GM12872 (cell line): ENCODE data around the gene NKAPL.

Source experiments
- TF ChIP-seq, protein P1 (sequence below): IDR thresholded peaks from 3 replicates; pipeline ENCODE4 v1.5.1; 2011; ENCODE audit warnings: low read depth, mild to moderate bottlenecking, low read length, moderate library complexity; ENCODE audit not compliant: insufficient read depth

Gene NKAPL

DNA sequence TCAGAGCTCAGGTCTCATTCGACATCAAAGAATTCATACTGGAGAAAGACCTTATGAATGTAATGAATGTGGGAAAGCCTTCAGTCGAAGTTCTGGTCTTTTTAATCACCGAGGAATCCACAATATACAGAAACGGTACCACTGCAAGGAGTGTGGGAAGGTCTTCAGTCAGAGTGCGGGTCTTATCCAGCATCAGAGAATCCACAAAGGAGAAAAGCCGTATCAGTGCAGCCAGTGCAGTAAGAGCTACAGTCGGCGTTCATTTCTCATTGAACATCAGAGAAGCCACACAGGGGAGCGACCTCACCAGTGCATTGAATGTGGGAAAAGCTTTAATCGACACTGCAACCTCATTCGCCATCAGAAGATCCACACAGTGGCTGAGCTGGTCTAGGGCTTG is 26.3 kb upstream of the NKAPL start:
- TF ChIP-seq, protein P1, sequence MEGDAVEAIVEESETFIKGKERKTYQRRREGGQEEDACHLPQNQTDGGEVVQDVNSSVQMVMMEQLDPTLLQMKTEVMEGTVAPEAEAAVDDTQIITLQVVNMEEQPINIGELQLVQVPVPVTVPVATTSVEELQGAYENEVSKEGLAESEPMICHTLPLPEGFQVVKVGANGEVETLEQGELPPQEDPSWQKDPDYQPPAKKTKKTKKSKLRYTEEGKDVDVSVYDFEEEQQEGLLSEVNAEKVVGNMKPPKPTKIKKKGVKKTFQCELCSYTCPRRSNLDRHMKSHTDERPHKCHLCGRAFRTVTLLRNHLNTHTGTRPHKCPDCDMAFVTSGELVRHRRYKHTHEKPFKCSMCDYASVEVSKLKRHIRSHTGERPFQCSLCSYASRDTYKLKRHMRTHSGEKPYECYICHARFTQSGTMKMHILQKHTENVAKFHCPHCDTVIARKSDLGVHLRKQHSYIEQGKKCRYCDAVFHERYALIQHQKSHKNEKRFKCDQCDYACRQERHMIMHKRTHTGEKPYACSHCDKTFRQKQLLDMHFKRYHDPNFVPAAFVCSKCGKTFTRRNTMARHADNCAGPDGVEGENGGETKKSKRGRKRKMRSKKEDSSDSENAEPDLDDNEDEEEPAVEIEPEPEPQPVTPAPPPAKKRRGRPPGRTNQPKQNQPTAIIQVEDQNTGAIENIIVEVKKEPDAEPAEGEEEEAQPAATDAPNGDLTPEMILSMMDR, result no peak

DNA sequence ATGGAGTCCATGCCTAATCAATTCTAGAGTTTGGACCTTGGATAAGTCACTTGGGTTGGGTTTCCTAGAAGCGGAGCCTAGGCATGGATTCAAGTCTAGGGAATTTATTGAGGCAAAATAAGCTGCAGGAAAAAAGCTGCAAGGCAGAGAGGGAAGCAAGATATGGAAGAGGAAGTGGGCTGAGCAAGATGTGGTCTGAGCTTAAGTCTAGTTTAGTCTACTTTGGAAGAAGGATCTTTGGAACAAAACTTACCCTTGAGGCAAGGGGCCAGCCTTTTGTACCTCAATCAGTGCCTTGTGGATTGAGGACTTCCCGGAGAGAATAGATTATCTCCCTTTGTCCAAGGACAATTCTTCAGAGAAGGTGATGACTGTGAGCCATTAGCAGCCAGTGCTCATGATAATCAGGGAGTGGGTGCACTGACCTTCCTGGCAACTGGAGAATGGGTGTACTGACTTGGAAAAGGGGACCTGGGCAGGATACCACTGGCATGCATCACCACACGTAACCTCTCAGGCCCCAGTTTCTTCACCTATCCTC is 23.1 kb upstream of the NKAPL start:
- TF ChIP-seq, protein P1, result no peak

DNA sequence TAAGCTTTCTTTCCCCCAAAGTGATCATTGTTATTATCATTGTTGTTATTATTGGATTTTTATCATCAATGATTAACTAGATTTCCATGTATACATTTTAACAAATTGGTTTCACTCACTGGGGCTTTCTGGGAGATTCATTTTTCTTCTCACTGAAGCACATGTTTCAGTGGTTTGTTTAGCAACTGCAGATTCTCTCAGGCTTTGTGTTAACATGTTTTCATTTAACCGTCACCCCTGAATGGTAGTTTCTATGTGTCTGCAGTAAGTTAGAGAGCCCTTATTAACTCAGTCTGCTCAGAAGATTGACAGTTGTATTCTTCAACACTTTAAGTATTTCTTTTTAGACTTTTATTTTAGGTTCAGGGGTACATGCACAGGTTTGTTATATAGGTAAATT is 19.5 kb upstream of the NKAPL start:
- TF ChIP-seq, protein P1, result no peak

- TF ChIP-seq, protein P1, result no peak
Observed at GRCh38 chr6:28240471-28240870, 18.6 kb upstream of the NKAPL start.

DNA sequence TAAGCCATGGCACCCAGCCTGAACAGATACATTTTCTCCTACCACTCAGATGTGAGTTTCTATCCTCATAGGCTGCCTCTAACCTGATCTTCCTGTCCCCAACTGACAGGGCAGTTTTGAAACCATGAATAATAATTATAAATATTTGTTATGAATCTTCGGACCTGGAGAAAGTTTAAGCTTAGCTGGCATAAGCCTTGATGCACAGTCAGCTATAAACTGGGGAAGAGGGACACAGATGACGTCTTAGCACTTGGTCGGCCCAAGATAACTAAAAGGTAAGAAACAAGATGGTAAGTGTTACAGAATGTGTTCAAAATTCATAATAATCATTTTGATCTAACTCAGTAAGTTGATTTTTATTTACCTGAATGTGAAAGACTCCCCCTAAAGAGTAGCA is 15.2 kb upstream of the NKAPL start:
- TF ChIP-seq, protein P1, result no peak

DNA sequence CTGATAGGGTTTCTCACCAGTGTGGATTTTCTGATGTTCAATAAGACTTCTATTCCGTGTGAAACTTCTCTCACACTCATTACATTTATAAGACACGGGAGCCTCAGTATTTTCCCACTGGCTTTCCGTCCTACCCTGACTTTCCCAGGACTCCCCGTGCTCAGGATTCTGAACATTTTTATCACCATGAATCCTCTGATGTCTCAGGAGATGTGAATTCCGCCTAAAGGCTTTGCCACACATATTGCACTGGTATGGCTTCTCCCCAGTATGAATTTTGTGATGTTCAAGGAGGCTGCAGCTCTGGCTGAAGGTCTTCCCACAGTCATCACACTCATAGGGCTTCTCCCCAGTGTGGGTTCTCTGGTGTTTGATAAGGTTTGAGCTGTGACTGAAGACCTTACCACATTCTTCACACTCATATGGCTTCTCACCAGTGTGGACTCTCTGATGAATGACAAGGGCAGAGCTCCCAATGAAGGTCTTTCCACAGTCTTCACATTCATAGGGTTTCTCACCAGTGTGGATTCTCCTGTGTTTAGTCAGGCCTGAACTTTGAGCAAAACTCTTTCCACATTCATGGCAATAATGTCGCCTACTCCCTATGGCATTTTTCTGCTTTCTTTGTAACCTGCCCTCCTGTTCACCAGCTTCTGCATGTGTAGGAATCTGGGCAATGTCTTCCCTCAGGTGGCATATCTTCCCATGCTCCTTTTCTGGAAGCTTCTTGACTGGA is 13.7 kb upstream of the NKAPL start:
- TF ChIP-seq, protein P1, result no peak

GRCh38 chr6:28248916-28249315 is 10.2 kb upstream of the NKAPL start:
- TF ChIP-seq, protein P1, result no peak

GRCh38 chr6:28250747-28251146 is 8.3 kb upstream of the NKAPL start:
- TF ChIP-seq, protein P1, result no peak
